Left lobe of liver (tissue), 2 donors: ENCODE measurements around the gene MACF1. TPM values are rescaled to one million over a fixed set of nuclear protein-coding genes. Genes with fewer than 3 reads are reported as not detected.
"Not testable (repeated sequence)": the region's sequence is repeated elsewhere in the genome, so short reads cannot be mapped to it uniquely, and the experiment has no call there.

Source experiments
- ATAC-seq: fragments of 200-7000 bp; cut with Tn5 transposase; one replicate; pipeline ENCODE4 v1.9.1; 2020; ENCODE audit warnings: mild to moderate bottlenecking, moderate library complexity
- DNase-seq: peaks from one replicate; pipeline ENCODE4 v3.0.0-alpha.2; 2020; ENCODE audit warnings: low spot score
- total RNA-seq: library from RNA; stranded (reverse); gene quantifications from one replicate; pipeline ENCODE4 v1.2.1, GENCODE V29; 2021
- donor health status: DM: no; HTN: no; CAD: no; lungs with moderate emphysema.
- donor health status: DM: no; HTN: yes; CAD: no.

MACF1 gene
- total RNA-seq, 1 donor from 2014 or later = 89.9 TPM

DNA sequence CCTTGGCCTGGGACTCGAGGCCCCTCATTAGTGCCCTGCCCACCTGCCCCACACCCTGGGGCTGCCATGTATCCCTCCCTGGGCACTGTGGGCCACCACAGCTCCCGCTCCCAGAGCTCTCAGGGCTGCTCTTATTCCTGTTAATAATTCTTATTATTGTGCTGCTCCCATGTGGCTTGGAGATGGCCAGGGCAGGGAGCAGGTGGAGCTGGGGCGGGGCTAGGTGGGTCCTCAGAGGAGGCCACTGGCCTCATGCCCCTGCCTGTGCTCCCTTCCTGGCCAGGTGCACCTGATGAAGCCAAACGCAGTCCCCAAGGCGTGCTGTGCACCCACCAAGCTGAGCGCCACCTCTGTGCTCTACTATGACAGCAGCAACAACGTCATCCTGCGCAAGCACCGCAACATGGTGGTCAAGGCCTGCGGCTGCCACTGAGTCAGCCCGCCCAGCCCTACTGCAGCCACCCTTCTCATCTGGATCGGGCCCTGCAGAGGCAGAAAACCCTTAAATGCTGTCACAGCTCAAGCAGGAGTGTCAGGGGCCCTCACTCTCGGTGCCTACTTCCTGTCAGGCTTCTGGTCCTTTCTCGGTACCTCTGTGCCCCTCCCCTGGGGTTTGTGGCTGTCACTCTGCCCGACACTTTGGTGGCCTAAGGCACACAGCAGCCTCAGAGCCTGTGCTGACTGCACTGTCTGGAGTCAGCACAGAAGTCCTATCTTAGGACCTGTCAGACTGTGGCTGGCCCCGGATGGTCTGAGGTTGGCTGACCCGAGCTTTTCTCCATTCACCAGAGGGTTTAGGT, 321.1 kb downstream of the MACF1 start:
- DNase-seq (no peak), ATAC-seq (no peak)

DNA sequence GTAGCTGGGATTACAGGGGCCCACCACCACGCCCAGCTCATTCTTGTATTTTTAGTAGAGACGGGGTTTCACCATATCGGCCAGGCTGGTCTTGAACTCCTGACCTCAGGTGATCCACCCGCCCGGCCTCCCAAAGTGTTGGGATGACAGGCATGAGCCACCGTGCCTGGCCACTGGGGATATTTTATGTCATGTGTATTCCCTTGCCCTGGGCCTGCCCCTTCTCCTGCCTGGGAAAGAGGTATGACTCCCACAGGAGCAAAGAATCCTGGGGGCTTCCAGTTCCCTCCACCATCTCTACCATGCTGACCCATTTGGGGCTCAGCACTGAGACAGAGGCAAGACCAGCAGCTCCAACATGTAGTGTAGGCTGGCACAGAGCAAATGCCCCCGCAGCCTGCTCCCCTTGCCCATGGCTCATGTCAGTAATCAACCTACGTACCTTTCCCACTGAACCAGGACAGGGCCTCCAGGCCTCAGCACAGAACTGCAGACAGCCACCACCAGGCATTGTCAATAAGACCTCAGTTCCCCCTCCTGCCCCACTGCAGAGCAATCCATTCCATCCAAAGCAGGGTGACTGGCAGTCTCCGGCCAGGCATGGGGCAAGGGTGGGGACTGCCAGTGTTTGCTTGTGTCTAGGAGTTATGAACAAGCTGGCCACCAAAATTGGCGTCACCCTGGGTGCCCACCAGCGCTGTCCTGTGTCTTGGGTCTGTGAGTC, 322.1 kb downstream of the MACF1 start:
- no peak for DNase-seq
- ATAC-seq = no peak

DNA sequence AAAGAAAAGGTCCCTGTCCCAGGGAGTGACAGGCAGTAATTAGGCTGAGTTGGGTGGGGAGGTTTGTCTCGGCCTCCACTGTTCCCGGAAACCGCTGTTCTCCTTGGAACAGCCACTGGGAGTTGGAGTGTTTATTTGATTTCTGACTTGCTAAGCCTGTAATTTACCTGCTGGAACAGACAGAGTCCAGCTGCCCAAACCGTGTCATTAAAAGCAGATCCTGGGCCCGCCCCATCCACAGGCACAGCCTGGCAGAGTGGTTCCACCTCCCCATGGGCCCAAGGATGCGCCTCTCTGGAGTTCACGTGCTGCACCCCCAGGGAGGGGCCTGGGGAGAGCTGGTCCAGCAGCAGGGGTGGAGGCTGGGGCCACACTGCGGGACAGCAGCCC, 322.7 kb downstream of the MACF1 start:
- not testable (repeated sequence) for ATAC-seq, DNase-seq

DNA sequence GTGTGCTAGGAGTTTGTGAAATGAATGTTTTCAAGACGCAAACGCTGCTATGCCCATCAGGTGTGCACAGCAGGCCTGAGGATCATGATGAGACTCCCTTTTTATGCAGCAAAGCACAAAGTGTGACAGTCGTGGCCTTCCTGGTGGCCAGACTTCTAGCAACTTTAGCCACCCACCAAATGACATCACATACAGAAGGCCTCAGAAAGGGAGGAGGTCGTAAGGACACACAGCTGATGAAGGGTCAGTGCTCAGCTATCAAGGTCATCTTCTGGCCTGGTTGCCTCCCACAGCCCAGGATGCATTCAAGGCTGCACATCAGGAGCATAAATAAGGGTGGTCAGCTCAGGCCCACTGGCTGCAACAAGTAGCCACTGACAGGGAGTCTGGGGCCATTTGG, 323.6 kb downstream of the MACF1 start:
- ATAC-seq (no peak), DNase-seq (no peak)

DNA sequence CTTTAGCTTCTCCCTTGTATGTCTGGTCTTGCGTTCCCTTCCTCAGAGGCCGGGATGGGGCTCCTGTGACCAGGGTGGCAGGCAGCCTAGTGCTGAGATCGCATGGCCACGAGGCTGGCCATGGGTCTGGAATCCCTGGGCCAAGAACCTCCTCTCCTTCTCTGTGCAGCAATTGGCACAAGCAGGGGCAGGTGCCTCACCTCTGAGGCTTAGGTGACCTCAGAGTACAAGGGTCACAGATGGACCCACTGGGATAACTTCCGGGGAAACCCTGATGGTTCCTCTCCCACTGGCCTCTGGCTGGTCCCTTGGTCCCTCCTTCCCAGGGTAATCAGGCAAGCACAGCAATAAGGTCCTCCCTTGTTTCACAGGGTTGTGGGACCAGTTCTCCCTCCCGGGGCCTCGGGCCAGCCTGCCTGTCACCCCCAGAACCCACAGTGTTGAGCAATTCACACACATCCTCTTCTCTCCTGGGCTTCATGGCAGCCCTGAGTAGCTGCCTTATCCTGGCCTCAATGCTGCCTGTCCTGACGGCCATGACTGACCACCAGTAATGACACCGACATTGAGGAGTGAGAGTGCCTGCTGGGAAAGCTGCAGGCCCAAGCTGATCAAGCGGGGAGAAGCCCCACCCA, 325.5 kb downstream of the MACF1 start:
- ATAC-seq (peak; percentile 56), DNase-seq (no peak)

DNA sequence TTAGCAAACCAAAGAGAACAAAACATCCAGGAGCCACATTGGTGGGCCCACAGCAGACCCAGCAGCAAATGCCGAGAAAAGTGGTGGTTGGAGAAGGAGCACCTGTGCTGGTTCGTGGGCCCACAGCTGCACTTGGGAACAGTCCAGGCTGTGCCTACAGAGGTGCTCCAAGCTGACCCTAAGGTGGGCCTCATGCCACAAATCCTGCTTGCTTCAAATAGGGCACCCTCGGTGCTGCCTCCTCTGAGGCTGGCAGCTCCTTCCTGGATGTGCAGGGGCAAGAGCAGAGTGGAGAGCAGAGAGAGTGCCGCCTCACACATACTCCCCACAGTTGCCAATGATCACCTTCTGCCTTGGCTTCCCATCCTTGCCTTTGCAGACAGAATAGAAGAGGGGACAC, 327.0 kb downstream of the MACF1 start:
- DNase-seq (no peak), ATAC-seq (no peak)

DNA sequence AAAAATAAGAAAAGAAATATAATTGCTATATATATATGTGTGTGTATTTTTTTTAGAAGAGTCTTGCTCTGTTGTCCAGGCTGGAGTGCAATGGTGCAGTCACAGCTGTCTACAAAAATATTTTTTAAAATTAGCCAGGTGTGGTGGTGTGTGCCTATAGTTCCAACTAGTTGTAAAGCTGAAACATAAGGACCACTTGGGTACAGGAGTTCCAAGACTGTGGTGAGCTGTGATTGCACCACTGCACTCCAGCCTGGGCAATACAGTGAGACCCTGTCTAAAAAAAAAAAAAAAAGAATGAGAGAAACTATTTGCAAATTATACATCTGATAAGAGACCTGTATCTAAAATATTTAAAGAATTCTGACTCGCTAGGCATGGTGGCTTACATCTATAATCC, 328.9 kb downstream of the MACF1 start:
- DNase-seq (no peak), ATAC-seq (no peak)

Other genes with a start within 250 kb of the MACF1 start
- gene AKIRIN1, start 213.4 kb upstream of the MACF1 start, total RNA-seq = 24.2 TPM
- gene NDUFS5, start 178.3 kb upstream of the MACF1 start, total RNA-seq = 104 TPM